Parathyroid adenoma (tissue), 2 donors: ENCODE data around the gene S100A7A.

Experiments used
- H2AFZ ChIP-seq: fragments of 300-600 bp; sonication (generic); one replicate; pipeline ENCODE4 v1.7.0; 2017; ENCODE audit warnings: antibody characterized with exemption, mild to moderate bottlenecking
- H3K27ac ChIP-seq: fragments of 300-600 bp; sonication (generic); one replicate; pipeline ENCODE4 v1.7.0; 2017
- H3K27me3 ChIP-seq: fragments of 300-600 bp; sonication (generic); one replicate; pipeline ENCODE4 v1.7.0; 2017; ENCODE audit warnings: low read length; ENCODE audit not compliant: control insufficient read depth, insufficient read depth
- H3K36me3 ChIP-seq: fragments of 300-600 bp; sonication (generic); one replicate; pipeline ENCODE4 v1.7.0; 2017; ENCODE audit warnings: low read length; ENCODE audit not compliant: control insufficient read depth, insufficient read depth
- H3K4me1 ChIP-seq: fragments of 300-600 bp; sonication (generic); one replicate; pipeline ENCODE4 v1.7.0; 2017; ENCODE audit warnings: control low read depth
- H3K4me2 ChIP-seq: fragments of 300-600 bp; sonication (generic); one replicate; pipeline ENCODE4 v1.7.0; 2017; ENCODE audit warnings: low read length
- H3K4me3 ChIP-seq: fragments of 300-600 bp; sonication (generic); one replicate; pipeline ENCODE4 v1.7.0; 2017; ENCODE audit warnings: low read depth, low read length
- H3K79me2 ChIP-seq: fragments of 300-600 bp; sonication (generic); one replicate; pipeline ENCODE4 v1.7.0; 2017; ENCODE audit warnings: control low read depth
- H3K9ac ChIP-seq: fragments of 300-600 bp; sonication (generic); one replicate; pipeline ENCODE4 v1.7.0; 2017; ENCODE audit warnings: mild to moderate bottlenecking
- H3K9me3 ChIP-seq: fragments of 300-600 bp; sonication (generic); one replicate; pipeline ENCODE4 v1.7.0; 2017; ENCODE audit warnings: low read length; ENCODE audit not compliant: control insufficient read depth
- CTCF ChIP-seq: fragments of 300-600 bp; sonication (generic); IDR thresholded peaks from one replicate; pipeline ENCODE4 v1.7.0; 2017; ENCODE audit warnings: antibody characterized with exemption, mild to moderate bottlenecking
- donor health status: primary hyperparathyroidism.

The S100A7A gene

GRCh38 chr1:153434746-153435455 lies 18.6 kb downstream of the S100A7A start:
- Histone ChIP-seq H3K4me2 (no peak overlapping the region), H3K9ac (no peak overlapping the region), H3K36me3 (no peaks in the 10 kb centered on the region), H3K4me3 (no peak overlapping the region), H3K79me2 (no peaks in the 10 kb centered on the region), H3K9me3 (no peaks in the 10 kb centered on the region), H3K27ac (no peak overlapping the region), H2AFZ (no peak overlapping the region), H3K27me3 (no peaks in the 10 kb centered on the region), H3K4me1 (no peaks in the 10 kb centered on the region)
- TF ChIP-seq CTCF = no peak

- no peak overlapping the region for H3K27ac ChIP-seq
- H3K4me2 ChIP-seq = no peak overlapping the region
- H3K4me1 ChIP-seq = no peaks in the 10 kb centered on the region
- TF ChIP-seq CTCF = no peak
- no peak overlapping the region for H3K9ac ChIP-seq
- H2AFZ ChIP-seq = no peak overlapping the region
- no peak overlapping the region for H3K4me3 ChIP-seq
- no peaks in the 10 kb centered on the region for H3K27me3 ChIP-seq
- H3K9me3 ChIP-seq = no peaks in the 10 kb centered on the region
- no peaks in the 10 kb centered on the region for H3K79me2 ChIP-seq
- no peaks in the 10 kb centered on the region for H3K36me3 ChIP-seq
Measured at GRCh38 chr1:153437236-153437635, 20.9 kb downstream of the S100A7A start.

DNA sequence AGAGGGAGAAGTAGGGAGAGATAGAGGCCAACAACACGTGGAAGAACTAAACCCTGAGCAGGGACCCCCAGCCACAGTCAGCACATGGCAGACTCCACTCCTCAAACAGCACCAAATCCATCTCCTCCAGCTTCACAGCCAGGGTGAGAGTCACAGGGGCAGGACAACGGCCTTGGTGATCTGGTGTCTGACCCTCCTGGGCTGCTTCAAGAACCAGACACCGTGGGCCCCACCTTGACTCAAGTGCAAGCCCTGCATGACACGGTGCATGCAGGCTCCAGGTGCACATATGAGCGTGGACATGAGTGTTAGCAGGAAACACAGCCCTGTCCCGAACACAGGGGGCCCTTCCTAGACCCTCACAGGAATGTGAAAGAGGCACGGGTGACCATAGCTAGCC lies 22.3 kb downstream of the S100A7A start:
- H3K4me2 ChIP-seq = no peak overlapping the region

GRCh38 chr1:153439273-153439672 lies 23.0 kb downstream of the S100A7A start:
- H3K27me3 ChIP-seq = no peaks in the 10 kb centered on the region
- H3K4me3 ChIP-seq = no peak overlapping the region
- H2AFZ ChIP-seq = no peak overlapping the region
- no peak overlapping the region for H3K4me2 ChIP-seq
- H3K27ac ChIP-seq = no peak overlapping the region
- no peaks in the 10 kb centered on the region for H3K4me1 ChIP-seq
- TF ChIP-seq CTCF = no peak
- no peaks in the 10 kb centered on the region for H3K79me2 ChIP-seq
- no peaks in the 10 kb centered on the region for H3K36me3 ChIP-seq
- H3K9me3 ChIP-seq = no peaks in the 10 kb centered on the region
- H3K9ac ChIP-seq = no peak overlapping the region

More for the DNA sequence above, 22.3 kb downstream of the S100A7A start:
- no peaks in the 10 kb centered on the region for H3K79me2 ChIP-seq
- H3K27ac ChIP-seq = no peak overlapping the region
- no peak overlapping the region for H3K9ac ChIP-seq
- H3K27me3 ChIP-seq = no peaks in the 10 kb centered on the region
- TF ChIP-seq CTCF = no peak
- H2AFZ ChIP-seq = no peak overlapping the region
- no peak overlapping the region for H3K4me3 ChIP-seq
- H3K36me3 ChIP-seq = no peaks in the 10 kb centered on the region
- no peaks in the 10 kb centered on the region for H3K9me3 ChIP-seq
- no peaks in the 10 kb centered on the region for H3K4me1 ChIP-seq

GRCh38 chr1:153441238-153441755 lies 25.0 kb downstream of the S100A7A start:
- Histone ChIP-seq H3K4me3 (no peak overlapping the region), H3K9ac (no peak overlapping the region), H3K27me3 (no peaks in the 10 kb centered on the region), H3K27ac (no peak overlapping the region), H3K4me2 (no peak overlapping the region), H3K36me3 (no peaks in the 10 kb centered on the region), H3K4me1 (no peaks in the 10 kb centered on the region), H3K9me3 (no peaks in the 10 kb centered on the region), H2AFZ (no peak overlapping the region), H3K79me2 (no peaks in the 10 kb centered on the region)
- TF ChIP-seq CTCF = no peak
